Measurements from ENCODE around the gene ATP6V0E2.
"Not testable (repeated sequence)": the region's sequence is repeated elsewhere in the genome, so short reads cannot be mapped to it uniquely, and the experiment has no call there.

Gene ATP6V0E2

GRCh38 chr7:149910219-149910618, 36.5 kb downstream of the ATP6V0E2 start:
- DNase-seq (ENCODE audit: insufficient read length, low spot score); FAIRE-seq: not testable (repeated sequence)

- not testable (repeated sequence) for DNase-seq (ENCODE audit: insufficient read length, low spot score); FAIRE-seq
Observed at GRCh38 chr7:149912126-149912525, 38.4 kb downstream of the ATP6V0E2 start.

GRCh38 chr7:149926414-149926813, 52.6 kb downstream of the ATP6V0E2 start:
- not testable (repeated sequence) for FAIRE-seq; DNase-seq (ENCODE audit: insufficient read length, low spot score)

Data from HTR-8/SVneo (cell line).